ENCODE data around the gene FAS.

FAS gene

DNA sequence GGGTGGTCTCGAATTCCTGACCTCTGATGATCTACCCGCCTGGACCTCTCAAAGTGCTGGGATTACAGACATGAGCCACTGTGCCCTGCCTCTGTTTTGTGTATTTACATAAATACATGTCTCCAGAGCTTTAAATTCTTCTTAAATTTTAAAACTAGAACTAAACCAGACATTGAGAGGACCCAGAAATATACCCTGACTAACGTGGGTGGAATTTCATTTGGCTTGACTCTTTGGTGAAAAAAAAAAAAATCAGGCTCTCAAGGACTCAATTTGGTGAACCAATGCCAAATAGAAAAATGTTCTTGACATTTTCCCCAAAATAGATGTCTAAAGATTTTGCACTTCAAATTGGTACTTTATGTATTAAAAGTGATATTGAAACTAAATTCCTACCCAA is 16.6 kb upstream of the FAS start:
- DNase-seq, result no peak

- DNase-seq, result no peak
These were observed 15.9 kb upstream of the FAS start for GRCh38 chr10:88974446-88975376.

- no peak for DNase-seq
These were observed 15.2 kb upstream of the FAS start for GRCh38 chr10:88975377-88975720.

DNA sequence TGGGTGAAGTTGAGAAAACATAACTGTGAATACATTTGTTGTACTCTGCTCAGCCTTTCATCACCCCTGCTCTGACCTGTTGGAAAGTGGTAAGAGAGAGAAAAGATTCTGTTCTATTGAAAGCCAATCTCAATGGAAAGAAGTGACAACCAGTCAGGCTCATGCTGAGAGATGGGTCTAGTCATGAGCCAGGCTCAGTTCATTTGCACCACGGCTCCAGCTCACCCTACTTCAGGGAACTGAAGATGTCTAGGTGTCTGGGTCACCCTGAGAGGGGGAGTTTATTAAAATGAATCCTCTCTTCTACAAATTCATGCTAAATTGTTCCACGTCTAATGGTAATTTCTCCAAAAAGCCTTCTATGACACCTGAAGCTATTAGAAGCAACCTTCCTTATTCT is 12.1 kb upstream of the FAS start:
- DNase-seq, result no peak

DNA sequence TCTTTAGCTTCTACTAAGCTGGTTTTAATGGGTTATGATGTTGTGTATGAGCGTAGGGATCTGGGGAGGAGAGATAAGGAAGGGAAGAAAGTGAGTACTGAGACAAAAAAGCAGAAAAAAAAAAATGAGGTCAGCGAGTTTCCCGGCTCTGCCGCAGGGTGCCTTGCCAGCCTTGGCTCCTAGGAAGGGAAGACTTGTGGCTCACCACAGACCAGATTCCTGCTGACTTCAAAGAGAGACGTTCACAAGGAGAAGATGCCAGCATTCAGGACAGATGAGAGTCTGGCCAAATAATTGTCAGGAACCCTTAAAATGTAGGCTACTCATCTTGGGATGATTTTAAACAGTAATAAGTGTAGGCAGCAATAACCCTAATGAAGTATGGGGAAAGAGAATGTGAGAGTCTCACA is 11.4 kb upstream of the FAS start:
- no peak for DNase-seq

DNA sequence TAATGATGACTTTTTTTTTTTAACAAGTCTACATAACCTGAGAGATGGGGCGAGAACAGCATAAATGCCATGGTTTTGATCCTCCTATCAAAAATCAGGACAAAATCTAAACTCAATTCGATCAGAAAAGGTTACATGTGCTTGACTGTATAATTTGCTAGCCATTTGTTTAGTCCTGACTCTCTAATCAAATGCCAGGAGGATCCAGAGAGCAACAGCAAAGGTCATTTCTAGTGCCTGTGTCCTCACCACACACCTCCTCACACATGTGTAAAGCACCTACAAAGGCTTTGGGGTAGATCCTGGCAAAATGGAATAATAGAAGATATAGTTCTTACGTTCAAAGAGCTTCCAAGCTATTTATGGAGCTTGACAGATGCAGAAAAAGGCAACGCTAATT is 11.0 kb upstream of the FAS start:
- DNase-seq, result no peak

GRCh38 chr10:88980247-88980646 is 10.4 kb upstream of the FAS start:
- no peak for DNase-seq

DNA sequence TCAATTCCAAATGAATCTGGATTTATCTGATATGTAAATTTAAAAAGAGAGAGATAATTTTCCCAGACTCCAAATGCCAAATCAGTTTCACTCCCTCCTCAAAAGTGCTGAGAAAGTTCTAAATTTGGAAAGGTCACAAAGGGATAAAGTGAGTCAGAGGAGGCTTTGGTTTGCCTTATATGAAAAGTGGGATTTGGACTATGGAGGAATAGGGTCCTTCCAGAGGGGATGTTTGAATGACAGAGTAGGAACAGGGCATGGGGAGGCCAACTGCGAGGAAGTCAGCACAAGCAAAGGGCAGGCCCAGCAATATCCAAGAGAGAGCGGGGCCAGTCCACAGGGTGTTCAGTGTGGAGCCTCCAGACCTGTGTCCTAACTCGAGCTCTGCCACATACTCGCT is 9.8 kb upstream of the FAS start:
- DNase-seq, result no peak

DNA sequence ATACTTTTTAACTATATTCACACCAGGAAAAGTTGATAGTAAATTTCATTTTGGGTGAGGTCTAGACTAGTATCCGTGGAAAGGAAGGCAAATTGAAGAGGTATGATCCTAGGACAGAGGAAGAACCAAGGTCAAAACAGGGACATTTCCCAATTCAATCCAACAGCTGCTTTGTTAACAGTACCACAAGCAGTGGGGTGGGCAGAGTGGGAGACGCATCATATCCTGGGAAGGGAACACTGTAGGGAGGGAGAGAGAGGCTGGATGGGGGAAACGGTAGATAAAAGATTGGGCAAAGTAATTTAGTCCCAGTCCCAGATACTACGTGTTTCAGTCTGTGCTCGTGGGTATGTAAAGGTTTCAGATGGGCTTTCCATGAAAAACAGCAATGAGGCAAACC is 9.2 kb upstream of the FAS start:
- DNase-seq, result no peak

DNA sequence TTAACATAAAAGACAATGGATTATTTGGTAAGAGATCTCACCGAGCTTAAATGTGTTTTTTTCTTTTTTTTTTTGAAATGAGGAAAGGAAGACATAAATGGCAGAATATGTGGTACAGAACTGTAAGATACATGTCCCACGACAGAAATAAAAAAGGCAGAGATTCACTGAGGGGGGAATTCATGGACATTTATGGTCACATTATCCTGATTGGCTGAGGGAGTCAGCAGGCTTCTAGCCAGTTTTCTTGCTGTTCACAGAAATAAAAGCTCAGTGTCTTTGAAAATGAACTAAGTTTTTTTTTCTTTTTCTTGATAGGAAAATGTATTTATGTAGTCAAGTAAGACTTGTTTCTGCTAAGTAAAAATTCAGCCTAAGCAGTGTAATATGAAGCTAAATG is 8.2 kb upstream of the FAS start:
- DNase-seq, result no peak

GRCh38 chr10:88983206-88983605 is 7.4 kb upstream of the FAS start:
- no peak for DNase-seq

DNA sequence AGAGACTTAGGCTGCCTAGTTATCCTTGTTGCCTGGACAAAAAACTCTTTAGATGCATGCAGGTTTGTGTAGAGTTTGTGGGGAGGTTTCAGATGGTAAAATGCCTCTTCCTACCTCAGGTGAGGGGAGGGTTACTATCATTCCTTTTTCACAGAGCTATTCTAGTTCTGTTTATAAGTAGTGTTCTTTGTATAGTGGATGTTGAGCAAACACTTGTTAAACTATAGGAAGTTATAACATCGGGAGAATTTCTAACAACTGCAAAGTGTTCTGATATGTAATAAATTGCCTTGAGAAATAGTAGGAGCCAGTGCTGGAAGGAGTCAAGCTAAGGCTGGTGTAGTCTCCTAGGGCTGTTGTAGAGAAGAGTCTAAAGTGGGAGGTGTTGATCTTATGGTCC is 6.7 kb upstream of the FAS start:
- no peak for DNase-seq

DNA sequence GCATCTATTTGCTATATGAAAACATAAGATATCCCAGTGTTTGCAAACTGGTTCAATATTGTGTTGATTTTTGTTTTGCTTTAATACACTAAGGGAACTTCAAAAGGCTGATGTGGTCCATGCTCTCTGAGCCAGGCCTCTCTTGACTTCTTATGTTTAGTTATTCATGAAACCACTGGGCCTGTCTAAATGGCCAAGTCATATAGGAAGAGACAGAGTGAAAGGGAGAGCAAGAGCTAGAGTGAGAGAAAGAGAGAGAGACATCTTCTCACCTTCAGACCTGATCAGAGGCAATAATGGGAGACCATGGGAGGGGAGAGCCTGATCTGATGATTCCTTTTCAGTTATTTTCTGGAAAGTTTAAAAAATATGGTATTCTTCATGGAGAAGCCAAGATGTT is 6.1 kb upstream of the FAS start:
- DNase-seq, result no peak

GRCh38 chr10:88986549-88987242 is 3.9 kb upstream of the FAS start:
- no peak for DNase-seq

GRCh38 chr10:88987243-88987725 is 3.3 kb upstream of the FAS start:
- peak; percentile 8 for DNase-seq

GRCh38 chr10:88987840-88988239 is 2.8 kb upstream of the FAS start:
- no peak for DNase-seq

DNA sequence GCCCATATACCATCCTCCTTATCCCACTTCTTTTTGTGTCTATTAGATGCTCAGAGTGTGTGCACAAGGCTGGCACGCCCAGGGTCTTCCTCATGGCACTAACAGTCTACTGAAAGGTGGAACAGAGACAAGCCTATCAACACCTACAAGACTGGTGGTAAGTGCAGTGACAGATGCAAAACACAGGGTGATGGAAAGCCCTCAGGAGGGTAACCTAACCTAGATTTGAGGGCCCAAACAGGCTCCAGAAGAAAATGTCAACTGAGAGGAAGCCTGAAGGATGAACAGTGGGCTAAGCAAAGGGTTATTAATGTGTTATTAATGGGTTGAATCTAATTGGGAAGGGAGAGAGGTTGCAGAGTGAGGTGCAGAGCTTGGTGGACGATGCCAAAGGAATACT is 1.2 kb upstream of the FAS start:
- DNase-seq, result no peak

DNA sequence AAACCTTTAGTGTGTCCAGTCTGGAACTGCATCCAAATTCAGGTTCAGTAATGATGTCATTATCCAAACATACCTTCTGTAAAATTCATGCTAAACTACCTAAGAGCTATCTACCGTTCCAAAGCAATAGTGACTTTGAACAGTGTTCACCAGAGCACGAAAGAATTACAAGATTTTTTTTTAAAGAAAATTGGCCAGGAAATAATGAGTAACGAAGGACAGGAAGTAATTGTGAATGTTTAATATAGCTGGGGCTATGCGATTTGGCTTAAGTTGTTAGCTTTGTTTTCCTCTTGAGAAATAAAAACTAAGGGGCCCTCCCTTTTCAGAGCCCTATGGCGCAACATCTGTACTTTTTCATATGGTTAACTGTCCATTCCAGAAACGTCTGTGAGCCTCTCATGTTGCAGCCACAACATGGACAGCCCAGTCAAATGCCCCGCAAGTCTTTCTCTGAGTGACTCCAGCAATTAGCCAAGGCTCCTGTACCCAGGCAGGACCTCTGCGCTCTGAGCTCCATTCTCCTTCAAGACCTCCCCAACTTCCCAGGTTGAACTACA is 694 bp upstream of the FAS start:
- no peak for DNase-seq

GRCh38 chr10:88991161-88991898 is 732 bp downstream of the FAS start:
- peak; percentile 83 for DNase-seq

GRCh38 chr10:88991899-88992320 is 1.3 kb downstream of the FAS start:
- DNase-seq, result no peak

DNA sequence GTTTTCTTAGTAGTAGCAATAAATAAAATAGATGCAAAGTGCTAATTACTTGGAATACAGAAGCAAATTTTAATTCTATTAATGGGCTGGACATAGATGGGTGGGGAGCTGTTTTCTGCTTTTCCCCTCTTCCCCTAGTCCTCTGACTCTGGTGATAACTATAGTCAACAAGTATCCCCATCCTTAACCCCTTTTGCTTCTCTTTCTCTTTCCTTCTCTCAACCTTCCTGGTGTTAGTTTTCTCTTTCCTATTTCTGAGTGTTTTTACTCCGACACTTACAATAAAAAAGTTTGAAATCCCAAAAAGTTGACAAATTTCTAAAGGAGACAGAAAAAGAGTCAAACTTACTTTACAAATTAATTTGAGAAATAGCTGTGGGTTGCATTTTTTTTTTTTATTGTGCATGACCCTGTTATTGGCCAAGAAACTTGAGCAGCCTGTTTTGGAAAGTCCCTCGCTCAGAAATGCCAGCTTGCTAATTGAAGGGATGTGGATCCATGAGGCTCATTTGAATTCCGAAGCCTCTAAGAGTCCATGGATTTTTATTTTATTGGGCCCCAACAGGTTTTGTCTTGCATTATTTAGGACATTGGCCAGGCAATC is 2.4 kb downstream of the FAS start:
- DNase-seq, result peak; percentile 24

DNA sequence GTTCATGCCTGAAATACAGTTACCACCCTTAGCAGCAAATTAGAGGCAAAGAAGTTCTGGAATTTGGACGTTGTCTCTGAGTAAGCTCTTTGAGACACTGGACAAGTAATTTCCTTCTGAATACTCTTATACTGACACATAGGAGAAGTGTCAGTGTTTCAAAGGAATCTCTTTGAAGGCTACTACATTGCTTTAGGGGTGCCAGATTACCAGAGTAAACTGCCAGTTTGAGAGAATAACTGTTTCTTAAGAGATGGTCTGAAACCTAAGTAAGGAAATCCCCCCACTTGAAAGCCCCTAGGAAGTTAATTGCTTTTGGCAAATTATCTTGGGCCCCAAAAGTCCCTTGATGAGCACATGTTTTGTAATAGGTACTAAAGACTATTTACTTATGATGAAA is 3.4 kb downstream of the FAS start:
- no peak for DNase-seq
